Panc1 (cell line): Measurements from ENCODE around the gene MTHFSD. TPM values are rescaled to one million over a fixed set of nuclear protein-coding genes. Genes with fewer than 3 reads are reported as not detected.

Source experiments
- ATAC-seq: fragments of 200-7000 bp; cut with Tn5 transposase; 2 replicates; pipeline ENCODE4 v1.9.1; 2020; ENCODE audit warnings: mild to moderate bottlenecking, moderate library complexity
- BruUV-seq: library from RNA; stranded (reverse); fragments of 400-500 nt; replicated peaks from 2 replicates; lab custom pipeline; 2021; lab: Mats Ljungman, UMichigan
- CTCF ChIA-PET: fragments of 300-600 bp; sonication (Branson Sonifier 250); formaldehyde crosslinking; loops from one replicate; lab custom pipeline; 2022; ENCODE audit warnings: antibody characterized with exemption; lab: Charles Lee
- POLR2A ChIA-PET: fragments of 300-600 bp; sonication (Branson Sonifier 250); formaldehyde crosslinking; loops from one replicate; lab custom pipeline; 2022; ENCODE audit warnings: antibody characterized with exemption; lab: Charles Lee
- DNase-seq: peaks from one replicate; pipeline ENCODE4 v3.0.0-alpha.2; 2010; ENCODE audit warnings: low read depth, low spot score
- H3K27ac ChIP-seq: 2 replicates; pipeline ENCODE4 v1.5.1; 2011; ENCODE audit warnings: mild to moderate bottlenecking, low read length, inconsistent platforms
- H3K27me3 ChIP-seq: fragments of 200-500 bp; sonication (Bioruptor generic); 2 replicates; pipeline ENCODE4 v1.6.0; 2014; ENCODE audit warnings: low read length, inconsistent platforms; ENCODE audit not compliant: control insufficient read depth, insufficient read depth
- H3K36me3 ChIP-seq: fragments of 200-500 bp; sonication (Bioruptor generic); 2 replicates; pipeline ENCODE4 v1.5.1; 2014; ENCODE audit warnings: inconsistent platforms, mild to moderate bottlenecking, low read length, moderate library complexity; ENCODE audit not compliant: control insufficient read depth, insufficient read depth
- H3K4me1 ChIP-seq: 2 replicates; pipeline ENCODE4 v1.5.1; 2011; ENCODE audit warnings: inconsistent platforms, mild to moderate bottlenecking, low read length, moderate library complexity; ENCODE audit not compliant: control insufficient read depth, insufficient read depth
- H3K4me3 ChIP-seq, 2 experiments: 2 replicates each; pipeline ENCODE4 v1.5.1; 2011 to 2012; ENCODE audit warnings: low read depth in 2 of 2, low read length in 2 of 2, mild to moderate bottlenecking in 2 of 2, inconsistent platforms in 1 of 2, moderate library complexity in 1 of 2
- H3K9me3 ChIP-seq: fragments of 200-500 bp; sonication (Bioruptor generic); 2 replicates; pipeline ENCODE4 v1.5.1; 2014; ENCODE audit warnings: low read depth, mild to moderate bottlenecking, inconsistent platforms, low read length, moderate library complexity; ENCODE audit not compliant: control insufficient read depth, insufficient read depth
- CTCF ChIP-seq: fragments of 450-650 bp; IDR thresholded peaks from 2 replicates; pipeline ENCODE4 v1.5.1; 2017; ENCODE audit warnings: mild to moderate bottlenecking
- POLR2AphosphoS5 ChIP-seq: IDR thresholded peaks from 2 replicates; pipeline ENCODE4 v1.6.1; 2012; ENCODE audit warnings: mild to moderate bottlenecking, low read depth, low read length, moderate library complexity
- REST ChIP-seq, 2 experiments: IDR thresholded peaks; 2 replicates each; pipeline ENCODE4 v1.6.1; 2011 to 2012; ENCODE audit warnings: low read depth in 2 of 2, control low read depth in 1 of 2, low read length in 1 of 2, mild to moderate bottlenecking in 1 of 2, moderate library complexity in 1 of 2; ENCODE audit not compliant: insufficient read depth in 1 of 2
- SIN3A ChIP-seq: IDR thresholded peaks from 2 replicates; pipeline ENCODE4 v1.6.1; 2012; ENCODE audit warnings: low read depth, mild to moderate bottlenecking, low read length, moderate library complexity, borderline replicate concordance; ENCODE audit not compliant: insufficient read depth
- TCF7L2 ChIP-seq: IDR thresholded peaks from 2 replicates; pipeline ENCODE4 v1.6.1; 2011; ENCODE audit warnings: mild to moderate bottlenecking, low read depth, low read length, inconsistent platforms
- in situ Hi-C: cut with HindIII; loops from 2 replicates; pipeline ENCODE4 v1.10.0; 2016; ENCODE audit warnings: low sequenced_read_pairs, low pct_unique_long_range_greater_than_20kb
- intact Hi-C: fragments of 100-400 bp; cut with micrococcal nuclease; formaldehyde crosslinking; loops from one replicate; pipeline ENCODE4 v1.10.0; 2022; ENCODE audit not compliant: unreplicated experiment
- total RNA-seq: library from RNA; stranded (reverse); gene quantifications from one replicate; pipeline ENCODE4 v1.2.1, GENCODE V29; 2021; ENCODE audit not compliant: unreplicated experiment

Gene MTHFSD
- total RNA-seq, 1 experiment from 2014 or later = 16.5 TPM

GRCh38 chr16:86505185-86505898, 49.7 kb downstream of the MTHFSD start:
- TF ChIP-seq TCF7L2 (no peak), CTCF (no peak), REST (IDR thresholded peaks at IDR 0.05; ENCODE audit: insufficient read depth in 1 of 2, low read depth in 2 of 2, low read length in 1 of 2) (no peak), POLR2AphosphoS5 (no peak), SIN3A (no peak)
- Histone ChIP-seq H3K4me3 (no peak overlapping the region), H3K9me3 (no peaks in the 10 kb centered on the region), H3K4me1 (no peaks in the 10 kb centered on the region), H3K36me3 (peaks cover 4% of the 10 kb centered on the region; the same call in 1 of the 2 replicates), H3K27me3 (peaks cover 43% of the 10 kb centered on the region), H3K27ac (no peak overlapping the region)
- DNase-seq = no peak
- POLR2A ChIA-PET = no interaction called here
- ATAC-seq = no peak
- CTCF ChIA-PET = interaction anchor here (0.5 kb wide), 1 partner anchor 676 kb away, joined by 3 read pairs; no protein-coding TSS in a partner anchor
- intact Hi-C loops = no loop called here
- no TSS peak for BruUV-seq
- in situ Hi-C loops = no loop called here

- ATAC-seq = no peak
- H3K27ac ChIP-seq = no peak overlapping the region
- peaks cover under 1% of the 10 kb centered on the region; the same call in 1 of the 2 replicates for H3K36me3 ChIP-seq
- in situ Hi-C loops (no loop called here), intact Hi-C loops (no loop called here)
- BruUV-seq = no TSS peak
- H3K9me3 ChIP-seq = no peaks in the 10 kb centered on the region
- H3K4me1 ChIP-seq = no peaks in the 10 kb centered on the region
- H3K4me3 ChIP-seq = no peak overlapping the region
- ChIA-PET POLR2A (no interaction called here), CTCF (no interaction called here)
- DNase-seq = no peak
- TF ChIP-seq REST (IDR thresholded peaks at IDR 0.05; ENCODE audit: insufficient read depth in 1 of 2, low read depth in 2 of 2, low read length in 1 of 2) (no peak), TCF7L2 (no peak), SIN3A (no peak), CTCF (no peak), POLR2AphosphoS5 (no peak)
- H3K27me3 ChIP-seq = peaks cover 51% of the 10 kb centered on the region
Measured at GRCh38 chr16:86504315-86505184, 50.5 kb downstream of the MTHFSD start.
